UCSD-AML1 (cell line): ENCODE results near the gene CFAP141.
"Not testable (repeated sequence)": the region's sequence is repeated elsewhere in the genome, so short reads cannot be mapped to it uniquely, and the experiment has no call there.

Source experiments
- DNase-seq: peaks from one replicate; lab custom pipeline; 2025; ENCODE audit not compliant: unreplicated experiment; lab: John Stamatoyannopoulos, UW

Gene CFAP141

GRCh38 chr1:154208677-154209388, 2.7 kb upstream of the CFAP141 start:
- DNase-seq: no peak

DNA sequence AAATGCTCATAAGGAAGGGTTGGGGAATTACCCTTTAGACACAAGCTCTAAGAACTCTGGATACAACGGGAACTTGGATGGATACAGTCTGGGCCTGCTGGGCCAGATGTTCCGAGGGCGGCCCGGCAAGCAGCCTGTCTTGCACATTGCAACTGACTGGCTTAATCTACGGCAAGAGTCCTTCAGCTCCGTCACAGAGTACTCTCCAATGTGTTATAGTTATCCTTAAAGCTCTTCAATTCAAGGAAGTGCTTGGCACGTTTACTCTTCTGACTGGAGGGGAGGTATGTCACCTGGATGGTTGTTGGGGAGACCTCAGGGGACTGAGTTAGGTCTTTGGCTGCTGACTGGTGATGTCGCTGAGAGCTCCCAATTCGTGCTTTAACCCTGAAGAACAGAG, 1.1 kb upstream of the CFAP141 start:
- DNase-seq: no peak

GRCh38 chr1:154205778-154206177, 355 bp downstream of the CFAP141 start:
- not testable (repeated sequence) for DNase-seq

DNA sequence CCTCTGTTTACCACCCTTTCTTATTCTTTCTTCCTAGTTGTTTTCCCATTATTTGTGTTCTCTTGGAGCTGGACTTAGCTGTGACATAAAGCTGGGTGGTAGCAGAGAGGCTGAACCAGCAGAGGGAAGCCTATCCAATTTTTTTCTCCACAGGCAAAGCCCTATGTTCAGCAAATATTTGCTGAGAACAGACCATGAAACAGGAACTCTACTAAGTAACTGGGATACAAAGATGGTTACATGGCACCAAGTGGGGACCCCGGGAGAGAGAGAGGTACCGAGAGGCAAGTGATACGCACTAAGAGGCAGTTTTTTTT, 6.6 kb downstream of the CFAP141 start:
- DNase-seq: no peak

DNA sequence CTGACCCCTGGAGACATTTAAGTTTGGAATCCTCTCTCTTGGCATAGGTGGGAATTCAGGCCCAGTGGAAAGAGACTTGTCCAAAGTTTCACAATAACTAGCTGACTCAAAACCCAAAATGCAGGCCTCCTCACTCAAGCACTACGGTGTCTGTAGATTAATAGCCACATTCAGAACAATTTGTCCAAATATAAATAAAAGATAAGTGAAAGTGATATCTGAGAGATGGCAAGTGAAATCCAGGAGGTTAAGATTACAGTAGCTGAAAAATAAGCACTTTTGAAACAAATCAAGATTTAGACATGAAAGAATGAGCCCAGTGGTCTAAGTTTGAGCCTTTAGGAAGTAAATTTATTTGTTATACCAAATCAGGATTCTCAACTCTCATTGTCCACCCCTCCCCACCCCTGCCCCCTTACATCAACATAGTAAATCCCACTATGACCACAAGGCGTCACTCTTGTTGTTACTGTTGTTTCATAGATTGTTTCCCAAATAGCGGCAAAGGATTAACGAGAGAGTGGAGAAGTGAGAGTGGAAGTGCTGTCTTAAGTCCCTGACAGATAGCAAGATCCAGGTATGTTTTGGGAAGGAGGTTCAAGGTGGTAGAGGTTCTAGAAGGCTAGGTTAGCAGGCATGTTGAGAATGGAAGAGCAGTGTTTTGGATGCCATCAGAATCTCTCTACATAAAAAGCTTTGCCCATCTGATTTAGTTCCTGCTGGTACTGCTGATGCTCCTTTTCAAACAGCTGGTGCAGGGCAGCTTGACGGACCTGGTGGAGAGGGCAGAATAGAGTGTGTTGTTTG, 7.2 kb downstream of the CFAP141 start:
- DNase-seq: no peak

GRCh38 chr1:154193821-154194220, 12.3 kb downstream of the CFAP141 start:
- no peak for DNase-seq

GRCh38 chr1:154192476-154192875, 13.7 kb downstream of the CFAP141 start:
- DNase-seq: no peak

DNA sequence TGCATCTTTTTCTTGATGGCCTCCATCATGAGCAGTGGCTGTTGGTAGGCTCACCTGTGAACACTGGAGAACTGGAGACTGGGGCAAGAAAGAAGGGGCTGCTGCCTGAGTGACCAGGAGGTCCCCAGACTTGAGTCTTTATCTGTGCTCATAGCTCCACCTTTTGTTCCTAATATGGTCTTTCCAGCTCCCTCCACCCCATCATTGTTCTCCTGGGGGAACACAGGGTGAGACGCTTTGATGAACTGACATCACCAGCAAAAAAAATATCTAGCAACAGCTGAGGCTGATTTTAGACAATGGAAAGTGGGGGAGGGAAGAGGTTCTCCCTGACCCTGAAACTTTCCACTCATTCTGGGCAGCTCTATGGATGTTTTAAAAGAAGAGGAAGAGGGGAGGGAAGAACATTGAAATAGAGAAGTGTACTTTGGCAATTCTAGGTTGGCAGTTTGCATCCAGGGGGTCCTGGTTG, 14.1 kb downstream of the CFAP141 start, which contains the start of gene TPM3:
Gene TPM3, minus strand, starts transcription at position 111 of the 472 bp plus-strand sequence. Its CDS starts 82 bp downstream, at position 29.
- no peak for DNase-seq

- no peak for DNase-seq
These were observed 15.6 kb downstream of the CFAP141 start for GRCh38 chr1:154190550-154190949.

DNA sequence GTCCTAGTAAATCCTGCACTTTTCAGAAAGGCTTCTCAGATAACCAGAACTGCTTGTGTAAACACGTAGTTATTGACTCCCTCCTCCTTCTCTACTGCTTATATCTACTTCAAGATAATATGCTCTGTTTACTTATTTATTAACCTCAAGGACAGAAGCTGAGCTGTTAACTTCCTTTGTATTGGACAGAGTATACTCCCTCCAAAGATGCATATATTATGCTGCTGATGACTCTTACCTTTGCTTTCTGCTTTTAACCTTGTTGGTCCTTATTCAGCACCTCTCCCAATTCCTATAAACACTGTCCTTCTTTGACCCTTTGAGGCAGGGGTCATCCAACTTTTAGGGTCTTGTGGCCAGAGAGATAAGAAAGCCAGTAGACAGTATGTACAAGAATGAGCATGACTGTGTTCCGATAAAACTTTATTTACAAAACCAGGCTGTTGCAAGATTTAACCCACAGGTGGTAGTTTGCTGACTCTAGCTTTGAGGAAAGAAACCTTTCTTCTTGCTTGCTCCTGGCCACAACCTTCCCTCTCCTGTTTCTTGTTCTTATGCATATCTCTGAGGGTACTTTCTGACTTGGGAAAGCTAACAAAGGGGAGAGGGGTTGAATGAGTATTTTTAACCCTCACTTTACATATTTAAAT, 19.2 kb downstream of the CFAP141 start:
- DNase-seq: no peak

DNA sequence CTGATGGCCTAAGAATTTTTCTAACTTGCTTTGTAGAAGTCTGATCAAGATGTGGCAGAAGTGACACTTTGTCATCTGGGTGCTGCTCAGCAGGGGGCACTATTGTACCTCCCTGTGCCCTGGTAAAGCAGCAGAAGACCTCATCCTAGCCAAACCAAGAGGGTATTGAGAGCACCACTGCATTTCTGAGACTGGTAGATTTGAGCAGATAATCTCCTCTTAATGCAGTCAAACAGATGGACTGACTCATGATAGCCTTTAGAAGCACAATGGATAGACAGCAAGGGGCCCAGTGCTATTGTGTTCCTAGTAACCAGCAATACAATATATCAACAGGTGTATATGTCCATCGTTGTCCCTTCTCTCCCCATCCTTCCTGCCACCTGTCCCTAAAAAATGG, 20.0 kb downstream of the CFAP141 start:
- peak; percentile 72 for DNase-seq

GRCh38 chr1:154183046-154183915, 22.9 kb downstream of the CFAP141 start:
- peak; percentile 96 for DNase-seq

- DNase-seq: peak; percentile 96
These were observed 23.6 kb downstream of the CFAP141 start for GRCh38 chr1:154182344-154183045.

DNA sequence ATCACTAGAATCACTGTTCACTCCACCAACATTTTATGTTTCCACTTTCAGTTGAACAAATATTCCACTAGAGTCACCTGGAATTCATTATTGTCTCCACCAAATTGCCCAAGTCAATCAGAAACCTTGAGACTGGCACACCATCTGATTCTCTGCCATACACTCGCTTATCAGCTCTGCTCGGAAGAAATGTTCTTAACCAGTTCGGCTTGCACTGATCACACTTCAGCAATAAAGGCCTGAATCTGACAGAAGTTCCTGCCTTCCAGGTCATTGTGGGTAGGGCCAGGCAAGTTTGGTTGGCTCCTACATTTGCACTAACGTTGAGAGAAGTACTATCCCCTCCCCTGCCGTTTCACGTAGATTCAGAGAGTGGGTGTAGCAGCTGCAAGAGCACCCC, 24.2 kb downstream of the CFAP141 start:
- no peak for DNase-seq

DNA sequence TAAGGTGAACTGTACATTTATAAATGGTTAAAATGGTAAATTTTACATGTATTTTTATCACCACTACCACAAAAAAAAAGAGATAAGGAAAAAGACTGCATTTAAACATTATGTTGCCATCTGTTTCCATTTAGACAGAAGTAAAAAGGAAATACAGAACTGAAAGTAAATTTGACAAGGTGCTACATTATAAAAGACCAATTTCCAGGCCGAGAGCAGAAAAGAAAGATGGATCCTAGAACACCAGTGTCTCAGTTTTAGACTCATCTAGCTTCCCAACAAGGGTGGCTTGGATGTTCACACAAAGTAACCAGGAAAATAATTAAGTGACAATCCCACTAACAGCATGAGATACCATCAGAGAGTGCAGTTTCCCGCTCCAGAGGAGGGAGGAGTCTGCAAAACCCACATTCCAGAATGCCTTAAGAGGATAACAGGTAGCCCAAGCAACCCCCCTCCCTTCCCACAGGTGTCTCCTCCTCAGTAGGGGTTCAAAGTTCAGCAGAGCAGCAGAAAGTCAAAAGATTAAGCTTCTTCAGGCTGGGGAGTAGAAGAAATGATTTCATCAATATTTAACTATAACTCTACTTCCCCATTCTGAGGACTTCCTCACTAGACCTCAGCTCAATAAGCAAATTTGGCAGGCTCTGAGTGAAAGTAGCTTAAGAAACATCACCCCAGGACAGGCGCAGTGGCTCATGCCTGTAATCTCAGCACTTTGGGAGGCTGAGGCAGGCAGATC, 26.0 kb downstream of the CFAP141 start:
- DNase-seq: no peak

DNA sequence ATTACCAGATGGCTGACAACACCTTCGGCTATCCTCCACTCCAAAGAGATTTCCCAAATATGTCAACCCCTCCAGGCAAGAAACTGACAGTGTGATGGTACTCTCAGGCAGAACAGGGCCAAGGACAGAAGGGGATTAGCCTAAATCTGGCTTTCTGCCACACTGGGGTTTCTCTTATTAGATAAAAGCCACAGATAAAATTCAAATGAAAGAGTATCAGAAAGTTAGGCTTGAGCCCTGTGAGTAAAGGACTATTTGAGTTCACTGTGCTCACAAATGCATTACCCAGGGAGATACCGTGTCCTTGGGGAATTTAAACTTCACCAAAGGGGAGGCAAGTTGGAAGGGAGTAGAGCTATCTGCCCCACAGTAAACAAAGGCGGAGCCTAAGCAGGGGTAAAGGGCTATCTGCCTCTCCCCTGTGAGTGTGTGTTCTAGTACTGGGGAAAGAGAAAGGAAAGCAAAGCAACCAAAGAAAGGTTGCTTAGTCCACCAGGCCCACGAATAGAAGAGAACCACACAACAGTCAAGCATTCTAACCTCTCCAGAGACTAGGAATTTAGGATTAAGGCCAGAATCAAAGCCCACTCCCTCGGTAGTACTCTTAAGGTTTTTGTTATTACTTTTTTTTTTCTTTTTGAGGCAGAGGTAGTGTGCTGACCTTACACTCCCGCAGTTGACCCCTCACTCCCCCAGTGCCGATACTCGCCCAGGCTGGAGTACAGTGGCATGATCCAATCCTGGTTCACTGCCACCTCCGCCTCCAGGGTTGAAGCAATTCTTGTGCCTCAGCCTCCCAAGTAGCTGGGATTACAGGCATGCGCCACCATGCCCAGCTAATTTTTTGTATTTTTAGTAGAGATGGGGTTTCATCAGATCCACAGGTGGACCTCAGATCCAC, 27.0 kb downstream of the CFAP141 start:
- DNase-seq: no peak

GRCh38 chr1:154178013-154178412, 28.1 kb downstream of the CFAP141 start:
- no peak for DNase-seq

- DNase-seq: no peak
These were observed 29.8 kb downstream of the CFAP141 start for GRCh38 chr1:154176337-154176736.

GRCh38 chr1:154174654-154175053, 31.5 kb downstream of the CFAP141 start:
- DNase-seq: no peak
